GM19351 (cell line): ENCODE measurements around the gene PILRA.
"Not testable (repeated sequence)": the region's sequence is repeated elsewhere in the genome, so short reads cannot be mapped to it uniquely, and the experiment has no call there.

Experiments
- ATAC-seq: cut with Tn5 transposase; IDR thresholded peaks from one replicate; pipeline ENCODE4 v1.9.1; 2021; ENCODE audit warnings: mild to moderate bottlenecking, moderate library complexity; ENCODE audit not compliant: unreplicated experiment

The PILRA gene

DNA sequence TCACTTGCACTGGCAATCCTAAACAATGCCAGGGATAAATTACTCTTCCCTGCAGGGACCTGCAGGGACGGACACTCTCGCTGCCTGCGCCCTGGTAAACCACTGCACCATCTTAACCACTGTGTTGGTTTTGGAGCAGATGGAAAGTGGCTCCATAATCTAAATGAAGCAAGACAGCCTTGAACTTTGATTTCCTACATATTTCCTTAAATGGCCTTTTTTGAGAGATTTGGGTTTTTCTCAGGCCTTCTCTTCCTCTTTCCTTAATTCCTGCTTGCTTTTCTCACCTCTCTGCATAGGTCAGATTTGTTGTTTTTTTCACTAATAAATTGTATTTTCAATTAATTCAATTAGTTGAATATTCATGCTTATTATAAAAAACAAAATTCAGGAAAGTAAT lies 2.8 kb downstream of the PILRA start:
- ATAC-seq: no peak

GRCh38 chr7:100378114-100378755 lies 4.9 kb downstream of the PILRA start:
- ATAC-seq: no peak

DNA sequence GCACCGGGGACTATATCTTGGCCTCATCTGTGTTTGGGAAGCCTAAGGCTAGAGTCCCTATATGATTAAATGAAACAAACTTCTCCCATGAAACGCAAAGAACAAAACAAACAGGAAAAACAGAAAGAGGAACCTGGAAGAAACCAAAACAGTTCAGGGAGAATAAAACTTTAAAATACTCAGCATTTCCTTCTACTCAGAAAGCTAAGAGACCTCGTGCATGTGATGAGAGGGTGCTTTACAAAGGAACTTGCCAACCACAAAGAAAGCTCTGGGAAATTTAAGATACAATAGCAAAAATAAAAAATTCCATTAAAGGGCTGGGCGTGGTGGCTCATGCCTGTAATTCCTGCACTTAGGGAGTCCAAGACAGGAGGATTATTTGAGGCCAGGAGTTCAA lies 6.9 kb downstream of the PILRA start:
- no peak for ATAC-seq

DNA sequence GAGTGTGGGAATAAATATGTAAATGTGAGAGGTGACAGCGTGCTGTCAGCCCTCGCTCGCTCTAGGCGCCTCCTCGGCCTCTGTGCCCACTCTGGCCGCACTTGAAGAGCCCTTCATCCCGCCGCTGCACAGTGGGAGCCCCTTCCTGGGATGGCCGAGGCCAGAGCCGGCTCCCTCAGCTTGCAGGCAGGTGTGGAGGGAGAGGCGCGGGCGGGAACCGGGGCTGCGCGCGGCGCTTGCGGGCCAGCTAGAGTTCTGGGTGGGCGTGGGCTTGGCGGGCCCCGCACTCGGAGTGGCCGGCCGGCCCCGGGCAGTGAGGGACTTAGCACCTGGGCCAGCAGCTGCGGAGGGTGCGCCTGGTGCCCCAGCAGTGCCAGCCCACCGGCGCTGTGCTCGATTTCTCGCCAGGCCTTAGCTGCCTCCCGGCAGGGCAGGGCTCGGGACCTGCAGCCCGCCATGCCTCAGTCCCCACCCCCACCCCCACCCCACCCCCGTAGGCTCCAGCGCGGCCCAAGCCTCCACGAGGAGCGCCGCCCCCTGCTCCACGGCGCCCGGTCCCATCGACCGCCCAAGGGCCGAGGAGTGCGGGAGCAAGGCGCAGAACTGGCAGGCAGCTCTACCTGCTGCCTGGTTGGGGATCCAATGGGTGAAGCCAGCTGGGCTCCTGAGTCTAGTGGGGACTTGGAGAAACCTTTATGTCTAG lies 8.4 kb downstream of the PILRA start:
- not testable (repeated sequence) for ATAC-seq

DNA sequence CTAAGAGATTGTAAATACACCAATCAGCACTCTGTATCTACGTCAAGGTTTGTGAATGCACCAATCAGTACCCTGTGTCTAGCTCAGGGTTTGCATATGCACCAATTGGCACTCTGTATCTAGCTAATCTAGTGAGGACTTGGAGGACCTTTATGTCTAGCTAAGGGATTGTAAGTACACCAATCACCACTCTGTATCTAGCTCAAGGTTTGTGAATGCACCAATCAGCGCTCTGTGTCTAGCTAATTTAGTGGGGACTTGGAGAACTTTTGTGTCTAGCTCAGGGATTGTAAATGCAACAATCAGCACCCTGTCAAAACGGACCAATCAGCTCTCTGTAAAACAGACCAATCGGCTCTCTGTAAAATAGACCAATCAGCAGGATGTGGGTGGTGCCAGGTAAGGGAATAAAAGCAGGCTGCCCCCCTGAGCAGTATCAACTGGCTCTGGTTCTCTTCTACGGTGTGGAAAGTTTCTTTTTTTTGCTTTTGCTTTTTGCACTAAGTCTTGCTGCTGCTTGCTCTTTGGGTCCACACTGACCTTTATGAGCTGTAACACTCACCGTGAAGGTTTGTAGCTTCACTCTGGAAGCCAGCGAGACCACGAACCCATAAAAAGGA lies 9.1 kb downstream of the PILRA start:
- not testable (repeated sequence) for ATAC-seq

- ATAC-seq: no peak
These were observed 11.5 kb downstream of the PILRA start for GRCh38 chr7:100384628-100385294.

DNA sequence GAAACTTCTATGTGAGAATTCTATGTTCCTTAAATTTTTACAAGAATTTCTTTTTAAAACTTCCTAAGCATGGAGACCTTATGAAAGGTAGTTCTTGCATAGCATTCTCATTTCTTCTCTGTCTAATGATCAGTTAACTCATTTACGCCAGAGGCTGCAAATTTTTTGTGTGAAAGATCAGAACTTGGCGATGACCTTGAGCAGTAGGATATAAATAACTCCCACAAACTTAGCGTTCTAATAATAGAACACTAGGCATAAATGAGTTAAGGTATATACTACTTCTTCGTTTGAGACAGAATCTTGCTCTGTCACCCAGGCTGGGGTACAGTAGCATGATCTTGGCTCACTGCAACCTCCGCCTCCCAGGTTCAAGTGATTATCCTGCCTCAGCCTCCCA lies 13.7 kb downstream of the PILRA start:
- no peak for ATAC-seq

- ATAC-seq: no peak
These were observed 14.4 kb downstream of the PILRA start for GRCh38 chr7:100387695-100388094.

DNA sequence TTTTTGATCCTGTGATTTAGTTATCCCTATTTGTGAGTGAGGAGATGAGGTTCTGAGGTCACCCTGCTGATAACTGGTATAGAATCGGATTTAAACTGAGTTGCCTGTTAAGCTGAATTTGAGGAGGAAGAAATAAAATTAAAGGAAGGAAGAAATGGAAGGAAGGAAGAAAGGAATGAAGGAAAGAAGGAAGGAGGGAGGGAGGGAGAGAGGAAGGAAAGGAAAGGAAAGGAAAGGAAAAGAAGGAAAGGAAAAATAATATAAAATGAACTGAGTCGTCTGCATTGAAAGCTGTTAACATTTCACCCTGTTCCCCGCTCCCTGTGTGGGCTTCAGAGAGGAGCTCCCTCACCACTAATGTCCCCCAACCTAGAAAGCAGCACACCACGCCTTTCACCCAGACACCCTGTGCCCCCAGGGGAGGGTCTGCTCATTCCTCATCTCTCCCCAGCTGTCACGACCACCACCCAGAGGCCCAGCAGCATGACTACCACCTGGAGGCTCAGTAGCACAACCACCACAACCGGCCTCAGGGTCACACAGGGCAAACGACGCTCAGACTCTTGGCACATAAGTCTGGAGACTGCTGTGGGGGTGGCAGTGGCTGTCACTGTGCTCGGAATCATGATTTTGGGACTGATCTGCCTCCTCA lies 16.3 kb downstream of the PILRA start:
- ATAC-seq: no peak

- no peak for ATAC-seq
These were observed 17.2 kb downstream of the PILRA start for GRCh38 chr7:100390286-100391009.

- no peak for ATAC-seq
These were observed 20.1 kb downstream of the PILRA start for GRCh38 chr7:100393233-100393905.

- no peak for ATAC-seq
These were observed 20.8 kb downstream of the PILRA start for GRCh38 chr7:100394077-100394476.

- peak; percentile 86 for ATAC-seq
These were observed 23.2 kb downstream of the PILRA start for GRCh38 chr7:100396421-100396982.

DNA sequence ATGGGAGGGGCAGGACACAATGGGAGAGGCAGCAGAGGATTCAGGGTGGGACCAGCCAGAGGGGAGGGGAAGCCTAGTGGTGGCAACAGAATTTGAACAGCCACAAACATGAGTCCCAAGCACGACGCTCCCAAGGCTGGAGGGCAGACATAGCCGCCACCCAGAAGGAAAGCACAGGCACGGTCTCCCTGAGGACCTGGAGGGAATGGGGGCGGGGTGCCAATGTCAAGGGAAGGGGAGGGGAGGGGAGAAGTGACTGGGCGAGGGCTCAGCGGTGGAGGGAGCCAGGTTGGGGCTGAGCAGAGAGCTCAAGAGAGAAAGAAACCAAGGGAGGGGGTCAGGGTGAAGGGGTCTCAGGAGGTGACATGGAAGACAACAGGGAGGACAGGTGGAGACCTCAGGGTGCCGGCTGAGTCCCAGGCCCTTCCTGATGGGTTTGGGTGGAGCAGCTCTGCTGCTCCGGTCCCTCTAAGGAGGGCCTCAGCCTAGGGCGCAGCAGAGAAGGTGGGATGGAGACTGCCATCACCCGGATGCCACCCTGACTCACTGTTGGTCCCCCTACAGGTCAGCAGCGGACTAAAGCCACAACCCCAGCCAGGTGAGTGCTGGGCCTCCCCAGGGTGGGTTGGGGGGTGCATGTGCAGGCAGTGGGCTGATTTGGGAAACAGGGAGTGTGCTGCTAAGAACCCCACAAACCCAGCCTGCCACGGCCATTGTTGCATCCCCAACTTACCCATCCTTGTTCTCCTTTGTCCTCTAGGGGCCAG lies 24.2 kb downstream of the PILRA start:
- ATAC-seq: no peak

GRCh38 chr7:100398239-100398638 lies 25.0 kb downstream of the PILRA start:
- ATAC-seq: no peak

- no peak for ATAC-seq
These were observed 26.8 kb downstream of the PILRA start for GRCh38 chr7:100400041-100400440.

DNA sequence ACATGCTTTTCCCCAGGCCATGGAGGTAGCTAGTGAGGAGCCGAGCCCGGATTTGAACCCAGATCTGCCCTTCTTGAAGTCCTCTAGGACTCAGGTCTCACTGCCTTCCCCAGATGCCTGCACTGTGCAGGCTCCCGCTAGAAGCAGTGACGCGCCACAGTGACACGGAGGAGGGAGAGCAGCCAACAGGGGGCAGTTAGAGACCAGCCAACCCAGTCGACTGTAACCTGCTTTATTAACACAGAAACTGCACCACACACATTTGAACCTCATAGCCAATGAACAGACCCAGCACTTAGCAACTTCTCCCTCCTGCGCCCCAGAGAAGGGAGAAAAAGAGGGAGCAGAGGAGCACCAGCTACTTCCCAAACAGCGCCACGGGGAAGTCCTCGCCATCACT lies 27.4 kb downstream of the PILRA start:
- no peak for ATAC-seq

GRCh38 chr7:100401811-100402210 lies 28.5 kb downstream of the PILRA start:
- ATAC-seq: no peak

DNA sequence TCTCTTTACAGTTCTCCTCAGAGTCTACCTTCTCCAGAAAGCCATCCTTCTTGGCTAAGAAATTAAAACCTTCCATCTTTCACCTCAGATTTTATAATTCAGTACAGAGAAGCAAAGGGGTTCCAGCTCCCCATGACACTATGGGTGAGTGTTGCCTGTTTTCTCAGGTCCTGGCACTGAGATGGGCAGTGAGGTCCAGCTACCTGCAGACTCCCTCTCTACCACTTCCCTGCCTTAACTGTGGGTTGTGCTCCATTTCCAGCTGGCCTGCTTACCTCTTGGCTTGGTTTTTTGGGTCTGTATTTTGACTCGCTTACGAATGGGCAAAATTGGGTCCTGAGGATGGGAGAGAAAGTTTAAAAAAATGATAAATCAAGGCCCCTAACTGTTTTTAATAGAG lies 29.0 kb downstream of the PILRA start:
- ATAC-seq: no peak
